SK-N-SH treated with all-trans-retinoic acid at 6 μM for 48 hours (cell line): ENCODE measurements around the gene CFAP61.

ENCODE experiments used
- PPARA ChIP-seq: fragments of 250-450 bp; sonication (Bioruptor Pico); IDR thresholded peaks from 2 replicates; pipeline ENCODE4 v1.5.0; 2020; ENCODE audit warnings: mild to moderate bottlenecking, borderline replicate concordance
- ZNF8 ChIP-seq: fragments of 450-650 bp; formaldehyde crosslinking; IDR thresholded peaks from 2 replicates; pipeline ENCODE4 v1.5.0; 2020; ENCODE audit warnings: mild to moderate bottlenecking, moderate library complexity

- TF ChIP-seq ZNF8 (CRISPR knock-in tag) (no peak), PPARA (CRISPR knock-in tag) (no peak)
Observed at GRCh38 chr20:20395087-20395486, 342.8 kb downstream of the CFAP61 start.
